ENCODE data around the gene IL22RA2.

IL22RA2 gene

GRCh38 chr6:137193256-137194070 is 20.0 kb upstream of the IL22RA2 start:
- no peak for DNase-seq

GRCh38 chr6:137192821-137193220 is 19.4 kb upstream of the IL22RA2 start:
- DNase-seq, result no peak

- DNase-seq, result no peak
These were observed 18.2 kb upstream of the IL22RA2 start for GRCh38 chr6:137191670-137192069.

GRCh38 chr6:137191236-137191635 is 17.8 kb upstream of the IL22RA2 start:
- no peak for DNase-seq

GRCh38 chr6:137190583-137191094 is 17.2 kb upstream of the IL22RA2 start:
- DNase-seq, result no peak

GRCh38 chr6:137188855-137189254 is 15.4 kb upstream of the IL22RA2 start:
- DNase-seq, result no peak

GRCh38 chr6:137185290-137185689 is 11.8 kb upstream of the IL22RA2 start:
- DNase-seq, result no peak

- no peak for DNase-seq
These were observed 9.2 kb upstream of the IL22RA2 start for GRCh38 chr6:137182654-137183073.

GRCh38 chr6:137181891-137182653 is 8.6 kb upstream of the IL22RA2 start:
- DNase-seq, result no peak

GRCh38 chr6:137177611-137178010 is 4.2 kb upstream of the IL22RA2 start:
- no peak for DNase-seq

- DNase-seq, result no peak
These were observed 3.3 kb upstream of the IL22RA2 start for GRCh38 chr6:137176729-137177128.

- no peak for DNase-seq
These were observed 2.4 kb upstream of the IL22RA2 start for GRCh38 chr6:137175868-137176245.

- DNase-seq, result no peak
These were observed 1.9 kb upstream of the IL22RA2 start for GRCh38 chr6:137175157-137175867.

GRCh38 chr6:137172734-137173431 is 561 bp downstream of the IL22RA2 start:
- DNase-seq, result no peak

- DNase-seq, result no peak
These were observed 1.4 kb downstream of the IL22RA2 start for GRCh38 chr6:137171824-137172733.

- no peak for DNase-seq
These were observed 2.4 kb downstream of the IL22RA2 start for GRCh38 chr6:137171053-137171374.

GRCh38 chr6:137170266-137171052 is 3.0 kb downstream of the IL22RA2 start:
- no peak for DNase-seq

GRCh38 chr6:137167702-137168377 is 5.6 kb downstream of the IL22RA2 start:
- no peak for DNase-seq

GRCh38 chr6:137166247-137167098 is 7.0 kb downstream of the IL22RA2 start:
- DNase-seq, result no peak

Data from COR-L47 (cell line).